Endometrial microvascular endothelial cells (primary cell): ENCODE results near the gene TEKT2. TPM values are rescaled to one million over a fixed set of nuclear protein-coding genes. Genes with fewer than 3 reads are reported as not detected.

Experiments used
- in situ Hi-C: cut with HindIII; loops from 2 replicates; pipeline ENCODE4 v1.10.0; 2017; ENCODE audit warnings: low sequenced_read_pairs, low pct_unique_long_range_greater_than_20kb; ENCODE audit errors: inconsistent ontology term
- total RNA-seq: library from RNA; depleted of rRNA; stranded (reverse); fragments of >200 nt; gene quantifications from one replicate; pipeline ENCODE4 v1.2.3, GENCODE V29; 2015; ENCODE audit errors: inconsistent ontology term

The TEKT2 gene
- total RNA-seq, 1 donor from 2014 or later, result not detected

DNA sequence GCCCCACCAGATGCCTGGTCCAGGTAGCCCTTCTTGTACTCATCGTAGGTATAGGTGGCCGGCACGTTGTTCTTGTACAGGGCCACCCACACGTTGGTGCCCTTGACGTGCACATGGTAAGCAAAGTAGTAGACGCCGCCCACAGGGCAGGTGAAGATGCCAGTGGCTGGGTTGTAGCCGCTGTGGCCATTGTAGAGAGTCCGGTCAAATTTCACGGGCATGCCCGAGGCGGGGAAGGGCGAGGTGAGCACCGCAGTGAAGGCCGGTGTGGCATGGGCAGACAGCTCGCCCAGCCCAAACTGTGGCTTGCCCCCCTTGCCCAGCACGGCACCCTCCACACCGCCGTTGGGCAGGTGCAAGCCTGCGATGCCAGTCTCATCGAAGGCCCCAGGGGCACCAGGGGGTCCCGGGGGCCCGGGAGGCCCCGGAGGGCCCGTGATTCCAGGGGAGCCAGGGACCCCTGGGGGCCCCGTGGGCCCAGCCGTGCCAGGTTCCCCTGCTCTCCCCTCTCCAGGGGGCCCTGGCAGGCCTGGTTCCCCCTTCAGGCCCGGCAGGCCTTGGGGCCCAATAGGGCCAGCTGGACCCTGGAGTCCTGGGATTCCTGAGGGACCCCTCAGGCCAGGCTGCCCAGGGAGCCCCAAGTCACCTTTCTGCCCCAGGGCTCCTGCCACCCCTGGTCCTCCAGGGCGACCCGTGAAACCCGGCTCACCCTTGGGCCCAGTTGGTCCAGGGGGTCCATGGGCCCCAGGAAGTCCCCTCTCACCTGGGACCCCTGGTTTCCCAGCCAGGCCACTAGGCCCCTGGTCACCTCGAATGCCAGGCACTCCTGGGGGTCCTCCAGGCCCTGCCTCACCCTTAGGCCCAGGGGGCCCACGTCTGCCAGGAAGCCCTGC lies 14.0 kb downstream of the TEKT2 start:
- in situ Hi-C loops, result no loop called here

- in situ Hi-C loops, result no loop called here
Observed at GRCh38 chr1:36098650-36099365, 14.9 kb downstream of the TEKT2 start.

DNA sequence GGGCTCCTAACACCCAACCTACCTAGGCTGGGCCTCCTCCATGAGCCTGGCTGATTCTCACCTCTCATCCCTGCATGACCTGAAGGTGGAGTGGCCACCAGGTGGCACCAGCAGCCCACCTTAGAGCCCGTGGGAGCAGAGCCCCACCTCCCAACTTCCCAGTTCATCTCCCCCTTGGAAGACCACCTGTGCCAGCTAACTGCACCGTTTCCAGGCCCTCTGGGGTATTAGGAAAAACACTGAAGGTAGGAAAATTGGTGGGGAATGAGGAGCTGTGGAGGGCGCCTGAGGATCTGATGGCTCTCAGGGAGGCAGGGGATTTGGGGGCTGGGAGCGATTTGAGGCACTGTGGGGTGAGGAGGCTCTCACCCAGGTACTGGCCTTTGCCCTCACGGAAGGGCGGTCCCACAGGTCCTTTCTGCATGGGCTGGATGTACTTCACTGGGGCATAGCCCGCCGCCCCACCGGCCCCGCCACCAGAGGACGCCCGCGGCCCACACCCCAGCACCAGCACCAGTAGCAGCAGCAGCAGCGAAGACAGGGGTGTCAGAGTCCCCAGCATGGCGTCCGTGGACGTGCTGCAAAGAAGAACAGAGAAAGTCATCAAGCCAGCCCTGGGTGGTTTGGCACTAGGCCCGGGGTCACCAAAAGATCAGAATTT lies 15.9 kb downstream of the TEKT2 start:
- in situ Hi-C loops, result no loop called here

- in situ Hi-C loops, result no loop called here
Observed at GRCh38 chr1:36100376-36100775, 16.5 kb downstream of the TEKT2 start.

DNA sequence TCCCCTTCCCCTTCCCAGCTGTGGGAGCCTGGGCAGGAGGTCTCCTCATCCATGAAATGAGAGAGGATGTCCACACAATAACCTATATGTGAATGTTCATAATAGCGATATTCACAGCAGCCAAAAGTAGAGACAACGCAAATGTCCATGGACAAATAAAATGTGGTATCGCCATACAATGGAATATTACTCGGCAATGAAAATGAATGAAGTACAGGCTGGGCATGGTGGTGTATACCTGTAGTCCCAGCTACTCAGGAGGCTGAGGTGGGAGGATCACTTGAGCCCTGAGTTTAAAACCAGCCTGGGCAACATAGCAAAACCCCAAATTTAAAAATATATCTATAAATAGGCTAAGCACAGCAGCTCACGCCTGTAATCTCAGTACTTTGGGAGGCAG lies 17.7 kb downstream of the TEKT2 start:
- in situ Hi-C loops, result no loop called here

DNA sequence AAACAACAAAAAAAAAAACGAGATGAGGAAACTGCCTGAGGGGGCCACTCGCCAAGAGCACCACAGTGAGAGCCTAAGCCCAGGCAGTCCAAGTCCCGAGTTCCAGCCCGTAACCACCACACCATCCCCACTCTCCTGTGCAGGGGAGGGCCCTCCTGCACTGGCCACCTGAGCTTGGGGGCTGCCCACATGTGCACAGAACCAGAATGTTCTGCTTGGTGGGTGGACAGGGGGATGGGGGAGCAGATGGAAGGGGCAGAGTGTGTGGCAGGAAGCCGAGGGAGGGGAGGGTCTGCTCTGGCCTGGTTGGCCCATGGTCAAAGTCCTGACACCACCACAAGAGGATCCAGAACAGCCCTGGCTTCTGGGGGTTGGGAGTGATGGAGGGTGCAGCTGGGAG lies 22.4 kb downstream of the TEKT2 start:
- in situ Hi-C loops, result no loop called here

- in situ Hi-C loops, result no loop called here
Observed at GRCh38 chr1:36107394-36107793, 23.5 kb downstream of the TEKT2 start.

DNA sequence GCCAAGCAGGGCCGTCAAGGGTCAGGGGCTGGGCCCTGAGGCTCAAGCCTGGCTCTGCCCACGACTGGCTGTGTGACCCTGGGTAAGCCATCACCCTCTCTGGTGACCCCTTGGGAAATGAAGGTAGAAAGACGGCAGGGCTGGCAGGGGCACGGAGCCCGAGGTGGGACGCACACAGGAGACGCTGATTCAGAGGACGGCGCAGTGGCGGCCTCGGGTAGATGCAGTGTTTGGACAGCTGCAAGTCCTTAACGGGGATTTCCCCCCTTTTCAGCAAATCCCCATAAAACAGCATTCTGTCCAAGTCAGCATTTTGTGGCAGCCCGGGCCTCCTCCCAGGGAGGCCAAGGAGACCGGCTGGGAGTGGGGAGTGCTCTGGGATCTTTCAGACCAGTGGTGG lies 24.4 kb downstream of the TEKT2 start:
- in situ Hi-C loops, result no loop called here

DNA sequence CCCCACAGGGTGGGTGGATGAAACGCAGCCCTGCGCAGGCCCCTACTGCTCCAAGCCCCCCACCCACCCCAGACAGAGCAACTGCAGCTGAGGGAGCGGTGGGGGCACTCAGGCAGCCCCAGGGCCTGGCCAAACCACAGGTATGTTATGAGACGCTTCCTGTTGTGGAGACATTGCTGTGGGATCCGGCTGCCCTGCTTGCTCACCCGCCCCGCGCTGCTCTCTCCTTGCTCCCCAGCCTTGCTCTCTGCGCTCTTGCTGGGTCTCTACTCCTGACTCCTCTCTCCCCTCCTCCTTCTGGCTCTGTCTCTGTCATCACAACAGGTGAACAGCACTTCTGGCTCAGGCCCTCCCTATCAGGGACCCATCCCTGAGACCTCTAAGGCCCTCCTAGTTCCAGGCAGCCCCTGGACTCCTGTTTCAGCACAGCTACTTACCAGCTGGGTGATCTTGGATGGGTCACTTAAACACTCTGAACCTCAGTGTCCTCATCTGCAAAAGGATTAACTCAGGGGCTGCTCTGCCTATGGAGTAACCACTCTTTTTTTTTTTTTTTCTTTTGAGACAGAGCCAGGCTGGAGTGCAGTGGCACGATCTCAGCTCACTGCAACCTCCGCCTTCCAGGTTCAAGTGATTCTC lies 25.3 kb downstream of the TEKT2 start:
- in situ Hi-C loops, result no loop called here

GRCh38 chr1:36111151-36111550 lies 27.3 kb downstream of the TEKT2 start:
- in situ Hi-C loops, result no loop called here

- in situ Hi-C loops, result no loop called here
Observed at GRCh38 chr1:36112823-36113222, 28.9 kb downstream of the TEKT2 start.

- in situ Hi-C loops, result no loop called here
Observed at GRCh38 chr1:36114371-36114770, 30.5 kb downstream of the TEKT2 start.

GRCh38 chr1:36115200-36115669 lies 31.3 kb downstream of the TEKT2 start:
- in situ Hi-C loops, result no loop called here

GRCh38 chr1:36115931-36116330 lies 32.0 kb downstream of the TEKT2 start:
- in situ Hi-C loops, result no loop called here

DNA sequence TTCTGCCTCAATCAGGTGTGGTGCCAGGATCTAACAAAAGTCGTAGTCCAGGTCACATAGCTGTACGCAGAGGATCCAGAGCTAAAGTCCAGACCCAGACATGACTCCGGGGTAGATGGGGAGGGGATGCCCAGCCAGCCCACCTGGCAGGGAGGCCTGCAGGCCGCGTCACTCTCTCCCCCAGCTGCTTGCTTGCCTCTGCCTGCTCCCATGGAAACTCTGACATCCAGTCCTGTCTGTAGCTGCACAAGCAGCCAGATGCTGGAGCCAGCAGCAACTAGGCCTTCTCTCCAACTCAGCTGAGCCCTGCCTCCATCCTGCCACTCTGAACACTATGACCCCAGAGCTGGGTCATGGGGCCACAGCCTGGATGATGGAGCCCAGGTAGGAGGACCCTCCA lies 33.0 kb downstream of the TEKT2 start:
- in situ Hi-C loops, result no loop called here

GRCh38 chr1:36118447-36119204 lies 34.7 kb downstream of the TEKT2 start:
- in situ Hi-C loops, result no loop called here

GRCh38 chr1:36119456-36119855 lies 35.6 kb downstream of the TEKT2 start:
- in situ Hi-C loops, result no loop called here
